Upper lobe of left lung (tissue), 6 donors: ENCODE data around the gene PRXL2B. TPM values are rescaled to one million over a fixed set of nuclear protein-coding genes. Genes with fewer than 3 reads are reported as not detected.

Source experiments
- ATAC-seq, 2 donors: fragments of 200-7000 bp; cut with Tn5 transposase; one replicate each; pipeline ENCODE4 v1.9.1; 2022; ENCODE audit warnings: mild to moderate bottlenecking in 2 of 2, moderate library complexity in 2 of 2; ENCODE audit not compliant: low FRiP score in 2 of 2
- DNase-seq, 2 donors: peaks; one replicate each; pipeline ENCODE4 v3.0.0-alpha.2; 2019 to 2020
- H3K27ac ChIP-seq, 4 donors: fragments of 200-600 bp; sonication (generic); one replicate each; pipeline ENCODE4 v1.5.1; 2016 to 2019
- H3K27me3 ChIP-seq, 4 donors: fragments of 200-600 bp; sonication (generic); one replicate each; pipeline ENCODE4 v1.5.1; 2017 to 2019
- H3K36me3 ChIP-seq, 4 donors: fragments of 200-600 bp; sonication (generic); one replicate each; pipeline ENCODE4 v1.5.1; 2016 to 2019
- H3K4me1 ChIP-seq, 4 donors: fragments of 200-600 bp; sonication (generic); one replicate each; pipeline ENCODE4 v1.5.1; 2018 to 2019
- H3K4me3 ChIP-seq, 4 donors: fragments of 200-600 bp; sonication (generic); one replicate each; pipeline ENCODE4 v1.5.1; 2017 to 2019; ENCODE audit warnings: mild to moderate bottlenecking in 2 of 4, moderate library complexity in 1 of 4
- H3K9me3 ChIP-seq, 4 donors: fragments of 200-600 bp; sonication (generic); one replicate each; pipeline ENCODE4 v1.5.1; 2018 to 2019
- CTCF ChIP-seq, 6 experiments: fragments of 450-650 bp in 4 of 6; fragments of 200-600 bp in 2 of 6; sonication (generic) in 2 of 6; IDR thresholded peaks; one replicate each; pipeline ENCODE4 v1.5.1; 2016 to 2019; ENCODE audit warnings: antibody characterized with exemption in 6 of 6
- EP300 ChIP-seq, 4 donors: sonication (generic); formaldehyde crosslinking; IDR thresholded peaks; one replicate each; pipeline ENCODE4 v1.5.1; 2017; ENCODE audit warnings: antibody characterized with exemption in 4 of 4, control low read depth in 2 of 4
- POLR2A ChIP-seq, 4 donors: fragments of 450-650 bp; IDR thresholded peaks; one replicate each; pipeline ENCODE4 v1.5.1; 2016 to 2017; ENCODE audit warnings: antibody characterized with exemption in 4 of 4, mild to moderate bottlenecking in 2 of 4
- POLR2AphosphoS5 ChIP-seq, 2 donors: sonication (generic); formaldehyde crosslinking; IDR thresholded peaks; one replicate each; pipeline ENCODE4 v1.5.1; 2017; ENCODE audit warnings: antibody characterized with exemption in 2 of 2
- WGBS, 2 donors: methylation state at CpG; one replicate each; pipeline ENCODE4 v1.1.5; 2017 to 2018; 5-methylcytosine and 5-hydroxymethylcytosine counted together
- total RNA-seq, 6 donors: library from RNA; depleted of rRNA in 4 of 6; stranded (reverse); fragments of >200 nt in 4 of 6; gene quantifications; one replicate each; pipeline versions ENCODE4 v1.1.0 to v1.2.1, GENCODE V29; 2016 to 2021
- donor health status: DM: no; HTN: no; CAD: no; lungs with moderate emphysema.
- donor health status: DM: no; HTN: yes; CAD: no; lungs with severe emphysema.

The PRXL2B gene
- total RNA-seq, 6 donors from 2014 or later = 10.5 to 34.2 (median 22.0) TPM

DNA sequence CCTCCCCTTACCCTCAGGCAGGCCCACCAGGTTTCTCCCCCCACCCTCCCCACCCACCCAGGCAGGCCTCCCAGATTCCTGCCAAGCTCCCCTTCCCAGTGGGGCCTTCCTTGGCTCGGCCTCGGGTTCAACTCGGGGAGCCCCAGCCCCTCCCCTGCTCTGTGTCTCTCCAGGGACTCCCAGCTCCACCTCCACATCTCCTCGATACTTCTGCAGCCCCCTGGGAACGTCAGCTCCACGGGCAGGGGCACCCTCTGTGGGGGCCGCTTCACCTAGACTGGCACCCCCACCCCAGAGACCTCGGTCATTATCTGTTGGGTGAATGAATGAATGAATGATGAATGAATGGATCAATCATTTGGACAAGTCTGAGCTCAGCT lies 45.5 kb downstream of the PRXL2B start:
- Histone ChIP-seq H3K36me3 (no peaks in the 10 kb centered on the region), H3K27ac (no peak overlapping the region), H3K27me3 (peaks cover 0 to 42% (median 25%) of the 10 kb centered on the region in 4 donors), H3K4me3 (no peak overlapping the region), H3K9me3 (peaks cover 0 to 6% (median 3%) of the 10 kb centered on the region in 4 donors), H3K4me1 (peaks cover 6 to 15% (median 8%) of the 10 kb centered on the region in 4 donors)
- TF ChIP-seq CTCF (IDR thresholded peaks at IDR 0.05) (no peak), EP300 (IDR thresholded peaks at IDR 0.05) (no peak), POLR2A (IDR thresholded peaks at IDR 0.05) (no peak), POLR2AphosphoS5 (IDR thresholded peaks at IDR 0.05) (no peak)
- WGBS, 2 donors = 62 to 63% methylated on average over 8 of the region's 8 CpGs
- peak in 1 of 2 donors; percentile 43 for DNase-seq
- no peak for ATAC-seq

GRCh38 chr1:2632561-2633361 lies 46.2 kb downstream of the PRXL2B start, which contains the start of gene MMEL1:
Gene MMEL1, minus strand, starts transcription at chr1:2633016. Its CDS starts 3,532 bp downstream, at chr1:2629484.
- Histone ChIP-seq H3K27ac (no peak within 1 kb of the TSS), H3K9me3 (peaks cover 0 to 8% (median 4%) of the 10 kb centered on the region in 4 donors), H3K36me3 (no peaks in the 10 kb centered on the region), H3K4me3 (no peak within 1 kb of the TSS), H3K27me3 (peaks cover 0 to 39% (median 23%) of the 10 kb centered on the region in 4 donors), H3K4me1 (peaks cover 6 to 15% (median 8%) of the 10 kb centered on the region in 4 donors)
- 63 to 68% methylated on average over 7 to 16 of the region's 16 CpGs for WGBS, 2 donors
- DNase-seq = peak in 1 of 2 donors; percentile 46
- no peak for ATAC-seq
- TF ChIP-seq CTCF (IDR thresholded peaks at IDR 0.05) (no peak), POLR2AphosphoS5 (IDR thresholded peaks at IDR 0.05) (no peak), POLR2A (IDR thresholded peaks at IDR 0.05) (no peak), EP300 (IDR thresholded peaks at IDR 0.05) (no peak)

DNA sequence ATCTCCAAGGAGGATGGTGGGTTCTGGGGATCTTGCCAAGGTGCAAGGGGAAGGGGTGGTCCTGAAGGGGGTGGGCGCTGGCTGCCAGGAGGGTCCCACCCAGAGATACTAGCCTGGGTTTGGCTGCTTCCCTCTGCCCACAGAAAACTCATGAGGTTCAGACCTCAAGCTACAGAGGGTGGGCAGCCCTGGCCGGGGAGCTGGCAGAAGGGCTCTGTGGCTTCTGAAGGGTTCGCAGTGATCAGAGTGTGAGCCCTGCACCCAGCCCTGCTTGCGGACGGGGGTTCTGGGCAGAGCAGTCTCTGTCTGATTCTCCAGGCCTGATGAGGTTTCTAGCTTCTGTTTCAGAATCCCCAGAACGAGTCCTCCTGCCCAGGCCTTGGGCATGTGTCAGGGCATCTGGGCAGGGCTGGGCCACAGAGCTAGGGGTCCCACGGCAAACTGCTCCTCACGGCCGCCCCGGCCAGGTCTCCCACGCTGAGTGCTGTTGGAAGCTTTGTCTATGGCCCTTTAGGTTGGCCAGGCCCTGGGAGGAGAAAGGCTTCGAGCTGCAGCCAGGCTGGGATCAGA lies 46.9 kb downstream of the PRXL2B start:
- Histone ChIP-seq H3K36me3 (no peaks in the 10 kb centered on the region), H3K9me3 (peaks cover 0 to 8% (median 4%) of the 10 kb centered on the region in 4 donors), H3K4me1 (peaks cover 6 to 10% (median 7%) of the 10 kb centered on the region in 4 donors), H3K4me3 (no peak overlapping the region), H3K27ac (no peak overlapping the region), H3K27me3 (peaks cover 0 to 32% (median 17%) of the 10 kb centered on the region in 4 donors)
- 72% methylated on average over 2 to 11 of the region's 12 CpGs for WGBS, 2 donors
- TF ChIP-seq POLR2A (IDR thresholded peaks at IDR 0.05) (no peak), POLR2AphosphoS5 (IDR thresholded peaks at IDR 0.05) (no peak), EP300 (IDR thresholded peaks at IDR 0.05) (no peak), CTCF (IDR thresholded peaks at IDR 0.05) (no peak)
- ATAC-seq (no peak), DNase-seq (no peak)

DNA sequence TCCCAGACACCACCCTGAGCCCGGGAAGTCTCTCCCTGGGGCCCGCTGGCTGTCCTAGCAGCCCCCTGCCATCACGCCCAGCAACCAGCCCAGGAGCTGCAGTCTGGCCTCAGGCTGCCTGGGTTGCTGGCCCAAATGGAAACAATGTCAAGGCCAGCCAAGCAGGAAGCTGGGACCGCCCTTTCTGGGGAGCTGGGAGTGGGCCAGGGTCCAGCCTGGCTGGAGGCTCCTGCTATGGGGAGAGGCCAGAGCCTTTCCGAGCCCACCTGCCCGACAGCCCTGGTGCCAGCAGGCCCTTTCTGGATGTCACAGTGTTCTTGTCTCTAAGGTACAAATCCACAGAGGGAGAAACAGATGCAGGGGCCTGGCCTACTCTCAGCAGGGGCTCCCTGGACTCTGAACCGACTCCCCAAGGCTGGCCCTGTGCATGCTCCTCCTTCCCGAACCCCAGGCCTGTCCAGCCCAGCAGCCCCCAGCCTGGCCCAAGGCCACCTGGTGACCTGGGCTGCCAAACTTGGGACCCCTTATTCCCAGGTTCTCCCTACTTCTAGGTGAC lies 47.4 kb downstream of the PRXL2B start:
- no peak for ATAC-seq
- H3K27ac ChIP-seq = no peak overlapping the region
- H3K27me3 ChIP-seq = peaks cover 0 to 27% (median 11%) of the 10 kb centered on the region in 4 donors
- TF ChIP-seq CTCF (IDR thresholded peaks at IDR 0.05) (no peak), POLR2AphosphoS5 (IDR thresholded peaks at IDR 0.05) (no peak), POLR2A (IDR thresholded peaks at IDR 0.05) (no peak), EP300 (IDR thresholded peaks at IDR 0.05) (no peak)
- H3K4me3 ChIP-seq = no peak overlapping the region
- H3K36me3 ChIP-seq = no peaks in the 10 kb centered on the region
- peaks cover under 1 to 4% (median 2%) of the 10 kb centered on the region in 4 donors for H3K4me1 ChIP-seq
- 44 to 47% methylated on average over 3 to 7 of the region's 8 CpGs for WGBS, 2 donors
- H3K9me3 ChIP-seq = peaks cover 0 to 8% (median 4%) of the 10 kb centered on the region in 4 donors
- DNase-seq = peak in 1 of 2 donors; percentile 50
